Endometrial microvascular endothelial cells (primary cell): ENCODE measurements around the gene ZNF831. TPM values are rescaled to one million over a fixed set of nuclear protein-coding genes. Genes with fewer than 3 reads are reported as not detected.

Experiments
- in situ Hi-C: cut with HindIII; loops from 2 replicates; pipeline ENCODE4 v1.10.0; 2017; ENCODE audit warnings: low sequenced_read_pairs, low pct_unique_long_range_greater_than_20kb; ENCODE audit errors: inconsistent ontology term
- total RNA-seq: library from RNA; depleted of rRNA; stranded (reverse); fragments of >200 nt; gene quantifications from one replicate; pipeline ENCODE4 v1.2.3, GENCODE V29; 2015; ENCODE audit errors: inconsistent ontology term

The ZNF831 gene
- total RNA-seq, 1 donor from 2014 or later, result not detected

DNA sequence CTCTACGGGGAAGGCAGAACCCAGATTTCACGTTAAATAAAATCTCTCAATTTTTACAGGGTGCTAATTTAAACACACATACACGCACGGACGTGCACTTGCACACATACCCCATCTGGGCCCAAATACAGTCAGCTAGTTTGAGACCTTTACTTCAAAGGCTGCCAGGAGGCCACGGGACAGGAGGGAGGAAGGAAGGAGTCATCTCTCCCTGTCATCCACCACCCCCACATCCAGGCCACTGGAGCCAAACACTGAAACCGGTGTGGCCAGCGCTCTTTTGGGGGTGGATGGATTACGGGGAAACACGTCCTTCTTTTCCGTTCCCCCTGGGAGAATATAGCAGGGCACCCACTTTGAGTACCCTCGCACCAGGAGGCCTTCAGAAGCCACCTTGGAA is 60.1 kb downstream of the ZNF831 start:
- in situ Hi-C loops, result no loop called here

DNA sequence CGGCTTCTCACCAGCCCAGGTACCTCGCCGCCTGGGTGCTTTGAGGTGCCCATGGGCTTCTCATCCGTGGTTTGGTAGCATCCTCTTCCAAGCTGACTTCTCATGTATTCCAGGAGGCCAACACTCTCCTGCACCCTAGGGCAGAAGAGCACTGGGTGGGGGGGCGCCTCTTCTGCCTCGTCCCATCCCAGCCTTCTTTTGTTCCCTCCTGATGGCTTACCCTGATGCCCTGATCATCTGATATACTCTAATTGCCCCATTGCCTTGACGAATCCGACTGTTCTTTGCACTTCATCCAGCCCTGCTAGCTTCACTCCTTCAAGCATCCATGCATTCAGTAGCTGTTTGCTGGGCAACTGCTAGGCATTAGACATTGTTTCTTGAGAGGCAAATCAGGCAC is 60.6 kb downstream of the ZNF831 start:
- in situ Hi-C loops, result no loop called here

DNA sequence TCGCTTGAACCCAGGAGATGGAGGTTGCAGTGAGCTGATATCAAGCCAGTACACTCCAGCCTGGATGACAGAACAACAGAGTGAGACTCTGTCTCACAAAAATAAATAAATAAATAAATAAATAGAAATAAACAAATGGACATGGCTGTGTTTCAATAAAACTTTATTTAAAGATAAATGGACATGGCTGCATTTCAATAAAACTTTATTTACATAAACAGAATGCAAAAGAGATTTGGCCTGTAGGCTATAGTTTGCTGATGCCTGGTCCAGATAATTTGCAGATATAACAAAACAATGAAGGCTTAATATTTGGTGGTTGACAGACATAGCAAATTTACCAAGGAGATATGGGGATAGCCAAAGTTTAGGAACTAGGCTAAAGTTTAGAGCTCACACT is 66.8 kb downstream of the ZNF831 start:
- in situ Hi-C loops, result no loop called here

DNA sequence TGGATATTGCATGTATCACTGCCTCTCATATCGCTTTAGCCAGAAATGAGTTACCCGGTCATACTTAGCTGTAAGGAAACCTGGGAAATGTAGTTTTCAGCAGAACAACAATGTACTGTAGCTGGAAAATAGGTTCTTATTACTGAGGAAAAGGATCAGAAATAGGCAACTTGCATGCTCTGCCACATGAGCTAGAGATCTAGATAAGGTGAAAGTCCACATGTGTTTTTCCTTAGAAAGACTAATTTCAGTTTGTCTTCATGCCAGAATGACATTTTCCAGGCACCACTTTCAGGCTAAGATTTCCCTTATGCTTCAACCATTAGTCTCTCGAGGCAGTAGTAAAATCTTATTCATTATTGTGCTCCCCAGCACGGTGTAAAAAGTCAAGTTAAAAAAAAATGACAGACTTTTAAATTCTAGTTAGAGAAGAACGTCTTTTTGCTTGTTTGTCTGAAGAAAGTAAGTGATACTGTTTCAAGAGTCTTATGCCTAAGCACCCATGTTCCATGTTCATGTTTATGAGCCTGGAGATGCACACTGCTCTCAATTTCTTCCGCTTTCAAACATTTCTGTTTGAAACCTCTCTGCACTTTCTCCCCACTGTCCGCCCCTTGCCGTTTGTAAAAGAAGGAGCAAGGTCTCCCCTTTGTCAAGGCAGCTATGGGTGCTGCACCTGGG is 67.6 kb downstream of the ZNF831 start:
- in situ Hi-C loops, result no loop called here

DNA sequence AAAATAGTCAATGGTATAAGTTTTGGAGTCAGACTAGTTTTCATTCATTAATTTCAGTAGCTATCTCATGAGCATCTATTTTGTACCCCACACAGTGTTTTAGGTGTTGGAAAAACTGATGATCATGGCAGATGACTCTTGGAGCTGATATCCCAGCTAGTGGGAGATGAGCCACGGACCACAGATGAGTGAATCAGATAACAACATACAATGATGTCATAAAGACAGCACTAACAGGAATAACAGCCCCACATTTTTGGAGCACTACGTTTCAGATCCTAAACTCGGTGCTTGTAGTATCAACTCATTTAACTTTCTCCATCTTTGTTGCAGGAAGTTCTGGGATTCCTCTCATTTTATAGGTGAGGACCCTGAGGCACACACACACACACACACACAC is 69.0 kb downstream of the ZNF831 start:
- in situ Hi-C loops, result no loop called here

DNA sequence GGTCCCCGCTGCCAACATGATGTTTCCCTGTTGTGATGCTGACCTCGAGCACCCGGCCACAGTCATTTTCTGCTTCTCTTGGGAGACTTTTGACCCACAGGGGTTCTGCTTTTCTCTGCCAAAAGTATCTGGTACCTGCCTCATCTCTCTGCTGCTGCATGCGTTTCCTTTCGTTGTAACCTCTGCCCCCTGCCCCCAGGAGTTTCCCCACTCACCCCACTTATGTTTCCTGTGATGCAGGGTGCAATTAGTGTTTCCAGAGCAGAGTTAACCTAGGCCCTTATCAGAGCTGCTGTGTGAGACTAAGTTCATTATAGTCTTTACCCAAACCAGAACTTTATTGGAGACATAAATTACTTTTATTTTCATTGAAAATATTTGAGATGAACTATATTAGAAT is 71.6 kb downstream of the ZNF831 start:
- in situ Hi-C loops, result no loop called here

DNA sequence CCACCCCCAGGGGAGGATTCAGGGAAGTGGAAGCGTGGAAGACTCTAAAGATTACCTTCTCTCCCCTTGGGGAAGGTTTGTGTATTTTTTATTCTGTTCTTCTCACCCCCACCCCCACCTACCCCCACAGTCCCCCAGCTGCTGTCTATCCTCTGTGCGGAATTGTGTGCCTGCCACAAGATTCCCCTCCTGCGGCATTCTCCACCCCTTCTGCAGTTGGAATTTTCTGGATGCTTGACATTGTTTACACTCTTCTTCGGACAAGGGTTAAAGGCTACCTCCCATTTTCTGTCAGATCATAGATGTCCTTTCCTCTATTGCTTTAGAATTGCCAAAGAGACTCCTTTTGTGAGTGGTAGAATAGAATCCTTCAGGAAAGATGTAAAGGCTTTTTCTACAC is 76.4 kb downstream of the ZNF831 start:
- in situ Hi-C loops, result no loop called here

DNA sequence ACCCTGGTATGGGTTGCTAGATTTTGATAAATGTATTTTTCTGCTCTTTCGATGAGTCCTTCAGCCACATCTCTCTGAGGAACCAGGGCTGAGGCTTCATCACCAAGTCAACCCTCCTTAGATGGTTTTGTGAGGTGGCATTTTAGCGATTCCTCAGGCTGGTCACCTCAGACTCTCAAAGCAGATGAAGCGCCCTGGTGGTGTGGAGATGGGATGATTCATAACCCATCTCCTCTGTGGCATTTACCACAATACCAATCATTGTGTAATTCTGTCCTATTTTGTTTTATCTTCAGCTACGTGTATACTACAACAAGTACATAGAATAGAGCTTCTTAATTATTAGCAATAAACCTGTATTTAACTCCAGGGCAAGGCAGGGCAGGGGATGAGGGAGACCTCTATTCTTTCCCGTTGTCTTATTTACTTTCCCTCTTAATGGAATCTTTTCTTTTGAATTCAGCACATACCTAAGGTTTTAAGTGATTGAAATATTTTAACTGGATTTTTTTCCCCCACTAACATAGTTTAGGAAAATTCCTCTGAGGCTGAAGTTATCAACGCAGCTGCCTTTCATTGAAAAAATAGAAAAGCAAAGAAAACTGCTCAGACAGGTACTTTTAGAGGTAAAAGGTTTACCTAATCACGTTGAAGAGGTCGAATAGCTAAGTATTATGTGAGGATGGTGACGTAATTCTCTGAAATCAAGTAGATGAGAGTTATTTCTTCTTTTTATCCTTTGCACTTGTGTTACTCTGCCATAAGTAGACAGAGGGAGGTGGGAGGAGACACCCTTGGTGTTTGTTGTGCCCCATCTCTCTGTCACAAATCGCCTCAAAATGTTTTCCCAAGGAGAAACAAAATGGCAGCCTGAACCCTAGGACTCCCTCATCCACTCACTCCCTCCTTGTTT is 79.3 kb downstream of the ZNF831 start:
- in situ Hi-C loops, result no loop called here

DNA sequence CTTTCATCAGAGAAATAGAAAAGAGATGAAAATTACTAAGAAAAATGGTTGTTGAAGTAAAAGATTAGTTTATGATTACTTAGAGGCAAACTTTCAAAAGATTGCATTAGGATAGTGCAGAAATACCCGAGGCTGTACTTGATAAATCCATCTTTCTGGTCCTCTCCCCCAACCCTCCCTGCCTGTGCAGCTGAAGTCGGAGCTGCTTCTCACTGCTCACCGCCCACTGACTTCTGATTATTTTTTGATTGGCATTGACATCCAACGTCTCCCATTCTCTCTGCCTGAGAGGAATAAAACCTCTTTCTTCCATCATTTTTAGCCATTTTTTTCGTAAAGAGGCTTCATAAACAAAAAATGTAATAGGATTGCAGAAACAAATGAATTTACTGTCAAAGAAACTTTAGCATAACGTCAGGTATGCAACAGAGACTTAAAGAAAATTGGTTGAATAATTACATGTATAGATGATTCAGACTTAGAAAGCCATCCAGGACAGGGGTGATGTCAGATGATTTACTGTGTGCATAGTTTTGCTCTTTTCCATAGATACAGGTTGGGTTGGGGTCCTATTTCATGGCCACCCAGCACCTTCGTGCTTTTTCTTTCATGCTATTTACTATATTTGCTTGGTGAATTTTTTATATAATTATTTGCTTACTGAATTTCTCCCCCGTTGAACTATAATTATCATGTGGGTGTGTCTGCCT is 83.2 kb downstream of the ZNF831 start:
- in situ Hi-C loops, result no loop called here

DNA sequence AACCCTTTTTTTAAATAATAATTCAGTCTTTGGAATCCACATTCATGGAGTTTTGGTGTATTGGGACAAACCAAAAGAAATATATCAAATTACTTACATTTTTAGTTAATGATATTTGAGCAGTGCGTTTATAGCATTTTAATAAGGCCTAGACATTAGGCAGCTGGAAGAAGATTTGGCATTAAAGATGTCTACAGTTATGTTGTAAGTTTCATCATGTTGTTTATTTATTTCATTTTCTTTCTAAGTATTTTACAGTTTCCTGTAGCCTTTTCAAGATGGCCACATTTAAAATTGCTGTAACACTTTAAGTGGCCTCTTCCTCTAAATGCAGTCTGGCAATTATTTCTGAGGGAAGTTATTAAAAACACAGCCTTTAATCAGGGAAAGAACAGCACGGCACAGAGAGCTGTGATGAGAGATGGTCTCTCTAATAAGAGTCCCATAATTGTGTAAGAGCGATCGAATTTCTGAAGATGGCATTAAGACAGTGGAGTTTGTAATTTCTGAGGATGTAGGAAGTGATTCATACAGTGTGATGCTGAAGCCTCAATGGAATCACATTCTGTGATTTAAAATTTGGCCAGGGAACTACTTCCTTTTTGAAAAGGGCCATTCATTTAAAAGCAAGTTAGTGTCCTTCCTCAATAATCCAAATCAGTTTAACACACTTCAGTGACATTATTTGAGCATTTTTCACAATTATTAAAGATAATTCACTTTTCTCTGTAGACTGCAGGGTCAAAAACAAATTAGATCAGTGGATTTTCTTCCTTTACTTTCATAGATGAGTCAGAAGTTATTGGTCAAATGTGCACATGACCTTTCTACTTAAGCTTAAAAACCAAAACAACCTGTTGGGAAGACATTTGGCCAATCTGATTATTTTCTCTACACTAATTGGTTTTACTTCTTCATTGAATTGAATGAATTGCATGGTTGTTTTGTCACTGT is 84.4 kb downstream of the ZNF831 start:
- in situ Hi-C loops, result no loop called here

DNA sequence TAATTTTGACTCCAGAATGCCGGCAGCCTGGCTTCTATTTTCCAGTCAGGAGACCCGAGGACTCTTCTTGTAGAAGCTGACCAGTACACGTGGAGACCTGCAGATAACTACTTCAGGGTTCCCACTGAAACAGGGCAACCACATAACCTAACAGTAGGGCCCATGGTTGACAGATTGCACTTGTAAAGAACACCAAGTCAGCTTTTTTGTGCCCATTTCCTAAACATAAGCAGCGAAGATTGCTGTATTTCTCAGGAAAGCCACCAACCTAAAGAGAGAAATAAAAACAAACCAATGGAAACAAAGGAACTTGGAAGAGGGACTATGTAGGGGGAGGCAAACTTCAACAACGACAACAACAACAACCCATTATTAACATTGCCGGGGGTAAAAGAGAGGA is 86.7 kb downstream of the ZNF831 start:
- in situ Hi-C loops, result no loop called here

DNA sequence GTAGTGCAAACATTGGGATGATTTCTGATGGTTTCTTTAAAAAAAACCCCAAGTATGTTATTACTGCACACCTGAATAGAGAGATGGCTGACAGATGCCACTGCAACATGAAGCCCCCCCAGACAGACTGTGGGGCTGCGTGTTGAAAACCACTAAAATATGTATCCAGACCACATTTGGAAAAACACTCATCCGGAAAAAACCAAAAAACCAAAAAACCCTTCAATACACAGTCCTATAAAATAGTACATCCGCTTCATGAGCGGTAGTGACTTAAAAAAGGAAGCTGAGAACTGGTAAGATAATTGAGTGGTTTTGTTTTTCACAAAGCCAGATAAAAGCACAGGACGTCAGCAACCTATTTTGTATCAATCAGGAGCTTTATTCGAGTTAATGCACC is 89.7 kb downstream of the ZNF831 start:
- in situ Hi-C loops, result no loop called here

DNA sequence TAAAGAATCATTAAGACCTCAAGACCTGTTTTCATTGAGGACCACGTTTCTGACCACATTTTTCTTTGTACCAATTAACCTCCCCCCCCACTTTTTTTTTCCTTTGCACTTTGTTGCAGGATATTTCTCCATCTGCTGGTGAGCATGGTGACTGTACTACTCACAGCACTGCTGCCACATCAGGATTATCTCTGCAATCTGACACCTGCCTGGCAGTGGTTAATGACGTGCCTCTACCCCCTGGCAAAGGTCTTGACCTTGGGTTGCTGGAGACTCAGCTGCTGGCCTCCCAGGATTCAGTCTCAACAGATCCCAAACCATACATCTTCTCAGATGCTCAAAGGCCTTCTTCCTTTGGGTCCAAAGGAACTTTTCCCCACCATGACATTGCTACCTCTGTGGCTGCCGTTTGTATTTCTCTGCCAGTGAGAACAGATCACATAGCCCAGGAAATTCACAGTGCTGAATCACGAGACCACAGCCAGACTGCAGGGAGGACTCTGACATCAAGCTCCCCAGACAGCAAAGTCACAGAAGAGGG is 90.2 kb downstream of the ZNF831 start:
- in situ Hi-C loops, result no loop called here

DNA sequence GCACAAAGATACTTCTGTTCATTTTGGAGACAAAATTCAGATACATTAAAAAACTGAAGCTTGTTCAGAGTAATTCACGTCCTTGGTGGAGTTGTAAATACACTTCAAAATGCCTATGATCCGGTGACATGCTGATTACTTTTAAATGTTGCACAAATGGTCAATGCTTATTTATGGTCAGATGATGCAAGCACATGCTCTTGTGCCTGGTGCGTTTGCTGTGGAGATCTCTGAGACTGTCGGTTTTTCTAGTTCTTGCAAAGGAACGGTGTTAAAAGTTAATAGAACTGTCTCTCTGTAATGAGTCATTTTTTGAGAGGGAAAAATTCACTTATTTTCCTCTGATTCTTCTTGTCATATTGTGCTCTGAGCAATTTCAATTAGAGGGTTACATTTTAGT is 91.6 kb downstream of the ZNF831 start:
- in situ Hi-C loops, result no loop called here

DNA sequence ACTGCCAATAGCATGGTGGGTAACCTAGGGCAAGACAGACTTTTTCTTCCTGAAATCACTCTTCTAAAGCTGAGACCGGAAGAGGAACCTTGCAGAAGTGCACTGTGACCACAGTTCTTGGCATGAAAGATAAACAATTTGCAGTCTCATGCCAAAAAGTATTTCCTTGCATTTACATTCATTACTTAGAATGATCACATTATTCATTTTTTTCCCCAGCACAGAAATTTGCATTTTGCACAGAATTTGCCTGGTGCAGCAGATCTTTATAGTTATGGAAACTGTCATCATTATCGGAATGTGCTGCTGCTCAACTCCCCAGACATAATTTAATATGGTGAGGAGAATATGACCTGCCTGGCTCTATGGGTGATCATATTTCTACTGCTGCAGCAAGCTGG is 94.6 kb downstream of the ZNF831 start:
- in situ Hi-C loops, result no loop called here

DNA sequence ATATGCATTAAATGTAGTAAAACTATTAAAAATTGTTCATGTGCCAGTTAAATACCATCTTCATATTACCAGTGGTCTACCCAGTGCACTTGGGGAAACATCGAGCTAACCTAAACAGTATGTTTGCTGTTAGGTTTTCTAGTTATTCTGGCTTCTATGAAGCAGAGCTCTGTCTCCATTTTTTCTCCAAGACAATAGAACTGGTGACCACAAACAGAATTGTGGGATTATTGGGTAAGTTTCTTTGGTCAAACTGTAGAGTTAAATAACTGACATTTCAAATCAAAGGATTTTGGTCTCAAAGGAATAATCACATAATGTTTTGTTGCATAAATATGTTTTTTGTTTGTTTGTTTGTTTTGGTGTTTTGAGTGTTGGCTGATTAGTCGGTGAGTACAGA is 96.3 kb downstream of the ZNF831 start:
- in situ Hi-C loops, result no loop called here

DNA sequence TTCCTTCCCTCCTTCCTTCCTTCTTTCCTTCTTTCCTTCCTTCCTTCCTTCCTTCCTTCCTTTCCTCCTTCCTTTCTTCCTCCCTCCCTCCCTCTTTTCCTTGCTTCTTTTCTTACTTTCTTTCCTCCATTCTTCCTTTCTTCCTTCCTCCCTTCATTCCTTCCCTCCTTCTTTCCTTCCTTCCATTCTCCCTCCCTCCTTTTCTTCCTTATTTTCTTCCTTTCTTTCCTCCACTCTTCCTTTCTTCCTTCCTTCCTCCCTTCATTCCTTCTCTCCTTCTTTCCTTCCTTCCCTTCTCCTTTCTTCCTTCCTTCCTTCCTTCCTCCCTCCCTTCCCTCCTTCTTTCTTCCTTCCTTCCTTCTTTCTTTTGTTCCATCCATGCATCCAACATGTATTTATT is 101.7 kb downstream of the ZNF831 start:
- in situ Hi-C loops, result no loop called here

DNA sequence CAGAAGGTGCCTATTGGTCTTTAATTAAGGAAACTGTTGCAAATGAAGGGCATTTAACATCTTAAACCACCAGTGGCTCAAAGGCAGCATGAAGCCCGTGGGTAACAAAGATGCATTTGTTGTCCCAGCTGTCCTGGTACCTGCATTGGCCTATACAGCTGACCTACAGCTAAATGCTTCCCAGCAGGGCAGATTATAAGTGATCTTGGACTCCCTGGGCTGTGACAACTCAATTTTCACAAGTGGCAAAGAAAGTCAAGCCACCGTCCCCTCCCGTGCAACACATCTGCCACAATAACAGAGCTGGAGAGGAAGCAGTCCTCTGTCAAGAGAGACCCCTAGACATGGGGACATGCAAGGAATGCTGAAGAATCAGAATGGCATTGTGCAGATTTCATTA is 105.2 kb downstream of the ZNF831 start:
- in situ Hi-C loops, result no loop called here
